Measurements from ENCODE around the gene PRRX2. TPM values are rescaled to one million over a fixed set of nuclear protein-coding genes. Genes with fewer than 3 reads are reported as not detected.

Gene PRRX2
- polyA plus RNA-seq, 4 donors = 1.2 to 1.8 TPM; not detected in 2

GRCh38 chr9:129675620-129676019 is 10.2 kb downstream of the PRRX2 start:
- Histone ChIP-seq H3K4me3 (ENCODE audit: low read depth in 1 of 3, low read length in 3 of 3) (no peak overlapping the region), H3K9me3 (ENCODE audit: control insufficient read depth in 2 of 2, insufficient read depth in 1 of 2, low read depth in 1 of 2, low read length in 1 of 2) (no peaks in the 10 kb centered on the region), H3K27ac (ENCODE audit: low read depth in 1 of 3, low read length in 2 of 3) (no peak overlapping the region), H3K4me1 (ENCODE audit: control insufficient read depth in 3 of 3, insufficient read depth in 2 of 3, low read depth in 1 of 3, low read length in 2 of 3) (no peaks in the 10 kb centered on the region), H3K36me3 (ENCODE audit: control insufficient read depth in 3 of 3, insufficient read depth in 2 of 3, low read depth in 1 of 3, low read length in 3 of 3) (no peaks in the 10 kb centered on the region), H3K27me3 (ENCODE audit: control insufficient read depth in 3 of 3, insufficient read depth in 3 of 3, low read length in 3 of 3) (peaks cover 0 to 28% (median 0%) of the 10 kb centered on the region in 3 donors)
- no peak for FAIRE-seq
- 63 to 76% (median 64%) methylated on average over 27 of the region's 27 CpGs for WGBS, 3 donors
- DNase-seq = no peak

- WGBS, 3 donors = 61 to 80% (median 65%) methylated on average over 4 of the region's 4 CpGs
- Histone ChIP-seq H3K36me3 (ENCODE audit: control insufficient read depth in 3 of 3, insufficient read depth in 2 of 3, low read depth in 1 of 3, low read length in 3 of 3) (no peaks in the 10 kb centered on the region), H3K4me1 (ENCODE audit: control insufficient read depth in 3 of 3, insufficient read depth in 2 of 3, low read depth in 1 of 3, low read length in 2 of 3) (no peaks in the 10 kb centered on the region), H3K9me3 (ENCODE audit: control insufficient read depth in 2 of 2, insufficient read depth in 1 of 2, low read depth in 1 of 2, low read length in 1 of 2) (no peaks in the 10 kb centered on the region), H3K4me3 (ENCODE audit: low read depth in 1 of 3, low read length in 3 of 3) (no peak overlapping the region), H3K27me3 (ENCODE audit: control insufficient read depth in 3 of 3, insufficient read depth in 3 of 3, low read length in 3 of 3) (peaks cover 0 to 28% (median 0%) of the 10 kb centered on the region in 3 donors), H3K27ac (ENCODE audit: low read depth in 1 of 3, low read length in 2 of 3) (no peak overlapping the region)
- FAIRE-seq (no peak), DNase-seq (no peak)
Observed at GRCh38 chr9:129676287-129676686, 10.8 kb downstream of the PRRX2 start.

- WGBS, 3 donors = 46 to 76% (median 53%) methylated on average over 12 of the region's 12 CpGs
- H3K9me3 ChIP-seq (ENCODE audit: control insufficient read depth in 2 of 2, insufficient read depth in 1 of 2, low read depth in 1 of 2, low read length in 1 of 2) = no peaks in the 10 kb centered on the region
- H3K4me3 ChIP-seq (ENCODE audit: low read depth in 1 of 3, low read length in 3 of 3) = no peak overlapping the region
- peaks cover 0 to 28% (median 0%) of the 10 kb centered on the region in 3 donors for H3K27me3 ChIP-seq (ENCODE audit: control insufficient read depth in 3 of 3, insufficient read depth in 3 of 3, low read length in 3 of 3)
- DNase-seq (no peak), FAIRE-seq (no peak)
- no peaks in the 10 kb centered on the region for H3K4me1 ChIP-seq (ENCODE audit: control insufficient read depth in 3 of 3, insufficient read depth in 2 of 3, low read depth in 1 of 3, low read length in 2 of 3)
- no peaks in the 10 kb centered on the region for H3K36me3 ChIP-seq (ENCODE audit: control insufficient read depth in 3 of 3, insufficient read depth in 2 of 3, low read depth in 1 of 3, low read length in 3 of 3)
- H3K27ac ChIP-seq (ENCODE audit: low read depth in 1 of 3, low read length in 2 of 3) = no peak overlapping the region
Observed at GRCh38 chr9:129676975-129677374, 11.5 kb downstream of the PRRX2 start.

GRCh38 chr9:129677456-129677855 is 12.0 kb downstream of the PRRX2 start:
- H3K27me3 ChIP-seq (ENCODE audit: control insufficient read depth in 3 of 3, insufficient read depth in 3 of 3, low read length in 3 of 3) = peaks cover 0 to 28% (median 0%) of the 10 kb centered on the region in 3 donors
- H3K4me3 ChIP-seq (ENCODE audit: low read depth in 1 of 3, low read length in 3 of 3) = no peak overlapping the region
- no peaks in the 10 kb centered on the region for H3K9me3 ChIP-seq (ENCODE audit: control insufficient read depth in 2 of 2, insufficient read depth in 1 of 2, low read depth in 1 of 2, low read length in 1 of 2)
- WGBS, 3 donors = 54 to 75% (median 72%) methylated on average over 9 of the region's 9 CpGs
- no peak for FAIRE-seq
- H3K4me1 ChIP-seq (ENCODE audit: control insufficient read depth in 3 of 3, insufficient read depth in 2 of 3, low read depth in 1 of 3, low read length in 2 of 3) = no peaks in the 10 kb centered on the region
- no peak for DNase-seq
- no peaks in the 10 kb centered on the region for H3K36me3 ChIP-seq (ENCODE audit: control insufficient read depth in 3 of 3, insufficient read depth in 2 of 3, low read depth in 1 of 3, low read length in 3 of 3)
- H3K27ac ChIP-seq (ENCODE audit: low read depth in 1 of 3, low read length in 2 of 3) = no peak overlapping the region

GRCh38 chr9:129678844-129679243 is 13.4 kb downstream of the PRRX2 start:
- no peaks in the 10 kb centered on the region for H3K36me3 ChIP-seq (ENCODE audit: control insufficient read depth in 3 of 3, insufficient read depth in 2 of 3, low read depth in 1 of 3, low read length in 3 of 3)
- no peak for FAIRE-seq
- no peak for DNase-seq
- H3K9me3 ChIP-seq (ENCODE audit: control insufficient read depth in 2 of 2, insufficient read depth in 1 of 2, low read depth in 1 of 2, low read length in 1 of 2) = no peaks in the 10 kb centered on the region
- no peak overlapping the region for H3K4me3 ChIP-seq (ENCODE audit: low read depth in 1 of 3, low read length in 3 of 3)
- H3K27me3 ChIP-seq (ENCODE audit: control insufficient read depth in 3 of 3, insufficient read depth in 3 of 3, low read length in 3 of 3) = peaks cover 0 to 21% (median 0%) of the 10 kb centered on the region in 3 donors
- no peak overlapping the region for H3K27ac ChIP-seq (ENCODE audit: low read depth in 1 of 3, low read length in 2 of 3)
- WGBS, 3 donors = 53 to 77% (median 56%) methylated on average over 8 to 9 of the region's 9 CpGs
- H3K4me1 ChIP-seq (ENCODE audit: control insufficient read depth in 3 of 3, insufficient read depth in 2 of 3, low read depth in 1 of 3, low read length in 2 of 3) = no peaks in the 10 kb centered on the region

- FAIRE-seq = no peak
- no peaks in the 10 kb centered on the region for H3K4me1 ChIP-seq (ENCODE audit: control insufficient read depth in 3 of 3, insufficient read depth in 2 of 3, low read depth in 1 of 3, low read length in 2 of 3)
- H3K4me3 ChIP-seq (ENCODE audit: low read depth in 1 of 3, low read length in 3 of 3) = no peak overlapping the region
- H3K27ac ChIP-seq (ENCODE audit: low read depth in 1 of 3, low read length in 2 of 3) = no peak overlapping the region
- peaks cover 0 to 17% (median 0%) of the 10 kb centered on the region in 3 donors for H3K27me3 ChIP-seq (ENCODE audit: control insufficient read depth in 3 of 3, insufficient read depth in 3 of 3, low read length in 3 of 3)
- no peaks in the 10 kb centered on the region for H3K9me3 ChIP-seq (ENCODE audit: control insufficient read depth in 2 of 2, insufficient read depth in 1 of 2, low read depth in 1 of 2, low read length in 1 of 2)
- no peaks in the 10 kb centered on the region for H3K36me3 ChIP-seq (ENCODE audit: control insufficient read depth in 3 of 3, insufficient read depth in 2 of 3, low read depth in 1 of 3, low read length in 3 of 3)
- 53 to 70% (median 54%) methylated on average over 9 of the region's 9 CpGs for WGBS, 3 donors
- no peak for DNase-seq
Observed at GRCh38 chr9:129679537-129679936, 14.1 kb downstream of the PRRX2 start.

- no peak overlapping the region for H3K27ac ChIP-seq (ENCODE audit: low read depth in 1 of 3, low read length in 2 of 3)
- H3K4me3 ChIP-seq (ENCODE audit: low read depth in 1 of 3, low read length in 3 of 3) = no peak overlapping the region
- FAIRE-seq = no peak
- no peaks in the 10 kb centered on the region for H3K4me1 ChIP-seq (ENCODE audit: control insufficient read depth in 3 of 3, insufficient read depth in 2 of 3, low read depth in 1 of 3, low read length in 2 of 3)
- H3K9me3 ChIP-seq (ENCODE audit: control insufficient read depth in 2 of 2, insufficient read depth in 1 of 2, low read depth in 1 of 2, low read length in 1 of 2) = no peaks in the 10 kb centered on the region
- no peaks in the 10 kb centered on the region for H3K36me3 ChIP-seq (ENCODE audit: control insufficient read depth in 3 of 3, insufficient read depth in 2 of 3, low read depth in 1 of 3, low read length in 3 of 3)
- peaks cover 0 to 7% (median 0%) of the 10 kb centered on the region in 3 donors for H3K27me3 ChIP-seq (ENCODE audit: control insufficient read depth in 3 of 3, insufficient read depth in 3 of 3, low read length in 3 of 3)
- 58 to 74% (median 61%) methylated on average over 11 of the region's 11 CpGs for WGBS, 3 donors
- DNase-seq = no peak
Observed at GRCh38 chr9:129681924-129682323, 16.5 kb downstream of the PRRX2 start.

- WGBS, 3 donors = 35 to 72% (median 64%) methylated on average over 7 of the region's 7 CpGs
- Histone ChIP-seq H3K27me3 (ENCODE audit: control insufficient read depth in 3 of 3, insufficient read depth in 3 of 3, low read length in 3 of 3) (peaks cover 0 to 3% (median 0%) of the 10 kb centered on the region in 3 donors), H3K36me3 (ENCODE audit: control insufficient read depth in 3 of 3, insufficient read depth in 2 of 3, low read depth in 1 of 3, low read length in 3 of 3) (no peaks in the 10 kb centered on the region), H3K27ac (ENCODE audit: low read depth in 1 of 3, low read length in 2 of 3) (no peak overlapping the region), H3K9me3 (ENCODE audit: control insufficient read depth in 2 of 2, insufficient read depth in 1 of 2, low read depth in 1 of 2, low read length in 1 of 2) (no peaks in the 10 kb centered on the region), H3K4me1 (ENCODE audit: control insufficient read depth in 3 of 3, insufficient read depth in 2 of 3, low read depth in 1 of 3, low read length in 2 of 3) (no peaks in the 10 kb centered on the region), H3K4me3 (ENCODE audit: low read depth in 1 of 3, low read length in 3 of 3) (no peak overlapping the region)
- peak in 1 of 2 donors; percentile 10 for DNase-seq
- no peak for FAIRE-seq
Observed at GRCh38 chr9:129682381-129682780, 16.9 kb downstream of the PRRX2 start.

GRCh38 chr9:129685220-129685932 is 19.9 kb downstream of the PRRX2 start:
- Histone ChIP-seq H3K9me3 (ENCODE audit: control insufficient read depth in 2 of 2, insufficient read depth in 1 of 2, low read depth in 1 of 2, low read length in 1 of 2) (no peaks in the 10 kb centered on the region), H3K36me3 (ENCODE audit: control insufficient read depth in 3 of 3, insufficient read depth in 2 of 3, low read depth in 1 of 3, low read length in 3 of 3) (no peaks in the 10 kb centered on the region), H3K27ac (ENCODE audit: low read depth in 1 of 3, low read length in 2 of 3) (no peak overlapping the region), H3K4me3 (ENCODE audit: low read depth in 1 of 3, low read length in 3 of 3) (no peak overlapping the region), H3K4me1 (ENCODE audit: control insufficient read depth in 3 of 3, insufficient read depth in 2 of 3, low read depth in 1 of 3, low read length in 2 of 3) (no peaks in the 10 kb centered on the region), H3K27me3 (ENCODE audit: control insufficient read depth in 3 of 3, insufficient read depth in 3 of 3, low read length in 3 of 3) (peaks cover 0 to 3% (median 0%) of the 10 kb centered on the region in 3 donors)
- no peak for FAIRE-seq
- WGBS, 3 donors = 55 to 77% (median 61%) methylated on average over 15 of the region's 15 CpGs
- no peak for DNase-seq
